Gastrocnemius medialis (tissue), 4 donors: ENCODE data around the gene E2F4.

ENCODE experiments used
- POLR2A ChIP-seq, 2 donors: fragments of 450-650 bp; IDR thresholded peaks; one replicate each; pipeline ENCODE4 v1.6.1; 2017; ENCODE audit warnings: antibody characterized with exemption in 2 of 2, mild to moderate bottlenecking in 2 of 2, moderate library complexity in 2 of 2
- TF ChIP-seq, protein P1 (sequence below), 5 experiments: fragments of 450-650 bp in 3 of 5; fragments of 200-600 bp in 2 of 5; sonication (generic) in 2 of 5; IDR thresholded peaks in 4 of 5; conservative IDR thresholded peaks in 1 of 5; 1 replicate in 4 of 5; 2 replicates in 1 of 5; pipeline ENCODE4 v1.5.1; 2016 to 2019; ENCODE audit warnings: antibody characterized with exemption in 5 of 5, mild to moderate bottlenecking in 3 of 5, moderate library complexity in 3 of 5

GRCh38 chr16:67245186-67245585 is 53.2 kb downstream of the E2F4 start:
- TF ChIP-seq, protein P1, sequence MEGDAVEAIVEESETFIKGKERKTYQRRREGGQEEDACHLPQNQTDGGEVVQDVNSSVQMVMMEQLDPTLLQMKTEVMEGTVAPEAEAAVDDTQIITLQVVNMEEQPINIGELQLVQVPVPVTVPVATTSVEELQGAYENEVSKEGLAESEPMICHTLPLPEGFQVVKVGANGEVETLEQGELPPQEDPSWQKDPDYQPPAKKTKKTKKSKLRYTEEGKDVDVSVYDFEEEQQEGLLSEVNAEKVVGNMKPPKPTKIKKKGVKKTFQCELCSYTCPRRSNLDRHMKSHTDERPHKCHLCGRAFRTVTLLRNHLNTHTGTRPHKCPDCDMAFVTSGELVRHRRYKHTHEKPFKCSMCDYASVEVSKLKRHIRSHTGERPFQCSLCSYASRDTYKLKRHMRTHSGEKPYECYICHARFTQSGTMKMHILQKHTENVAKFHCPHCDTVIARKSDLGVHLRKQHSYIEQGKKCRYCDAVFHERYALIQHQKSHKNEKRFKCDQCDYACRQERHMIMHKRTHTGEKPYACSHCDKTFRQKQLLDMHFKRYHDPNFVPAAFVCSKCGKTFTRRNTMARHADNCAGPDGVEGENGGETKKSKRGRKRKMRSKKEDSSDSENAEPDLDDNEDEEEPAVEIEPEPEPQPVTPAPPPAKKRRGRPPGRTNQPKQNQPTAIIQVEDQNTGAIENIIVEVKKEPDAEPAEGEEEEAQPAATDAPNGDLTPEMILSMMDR (IDR thresholded peaks at IDR 0.05 in 4 of 5, conservative IDR thresholded peaks at IDR 0.05 in 1 of 5), result no peak
- TF ChIP-seq POLR2A (IDR thresholded peaks at IDR 0.05), result no peak
